Measurements from ENCODE around the gene ZNF710.

DNA sequence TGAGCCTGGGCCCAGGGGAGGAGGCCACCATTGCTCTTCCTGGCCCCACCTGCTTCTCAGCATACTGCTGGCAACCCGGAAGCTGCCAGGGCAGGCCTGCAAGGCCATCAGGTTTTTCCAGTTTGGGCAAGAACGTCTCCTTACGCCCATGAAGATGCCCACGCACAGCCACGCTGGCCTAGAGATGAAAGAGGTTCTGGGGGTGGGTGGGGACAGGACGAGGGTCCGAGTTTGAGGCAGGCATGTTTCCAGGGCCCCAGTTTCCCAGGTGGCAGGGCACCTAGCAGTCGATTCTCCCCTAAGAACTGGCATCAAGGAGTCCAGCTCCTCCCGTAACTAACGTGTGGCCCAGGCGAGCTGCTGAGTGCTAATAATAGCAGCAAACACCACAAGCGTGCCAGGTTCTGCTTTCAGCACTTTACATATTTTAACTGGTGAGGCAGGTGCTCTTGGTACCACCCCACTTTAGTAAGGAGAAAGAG lies 45.8 kb downstream of the ZNF710 start:
- no peak for TF ChIP-seq POLR2A (IDR thresholded peaks at IDR 0.05)
- TF ChIP-seq, protein P1, sequence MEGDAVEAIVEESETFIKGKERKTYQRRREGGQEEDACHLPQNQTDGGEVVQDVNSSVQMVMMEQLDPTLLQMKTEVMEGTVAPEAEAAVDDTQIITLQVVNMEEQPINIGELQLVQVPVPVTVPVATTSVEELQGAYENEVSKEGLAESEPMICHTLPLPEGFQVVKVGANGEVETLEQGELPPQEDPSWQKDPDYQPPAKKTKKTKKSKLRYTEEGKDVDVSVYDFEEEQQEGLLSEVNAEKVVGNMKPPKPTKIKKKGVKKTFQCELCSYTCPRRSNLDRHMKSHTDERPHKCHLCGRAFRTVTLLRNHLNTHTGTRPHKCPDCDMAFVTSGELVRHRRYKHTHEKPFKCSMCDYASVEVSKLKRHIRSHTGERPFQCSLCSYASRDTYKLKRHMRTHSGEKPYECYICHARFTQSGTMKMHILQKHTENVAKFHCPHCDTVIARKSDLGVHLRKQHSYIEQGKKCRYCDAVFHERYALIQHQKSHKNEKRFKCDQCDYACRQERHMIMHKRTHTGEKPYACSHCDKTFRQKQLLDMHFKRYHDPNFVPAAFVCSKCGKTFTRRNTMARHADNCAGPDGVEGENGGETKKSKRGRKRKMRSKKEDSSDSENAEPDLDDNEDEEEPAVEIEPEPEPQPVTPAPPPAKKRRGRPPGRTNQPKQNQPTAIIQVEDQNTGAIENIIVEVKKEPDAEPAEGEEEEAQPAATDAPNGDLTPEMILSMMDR (IDR thresholded peaks at IDR 0.05) = no peak

Measured in testis (tissue), 2 donors.